GM23248 (cell line): Measurements from ENCODE around the gene GPX3.

Experiments used
- EZH2 ChIP-seq: fragments of 200-600 bp; sonication (generic); IDR thresholded peaks from 2 replicates; pipeline ENCODE4 v1.6.1; 2018; ENCODE audit warnings: antibody characterized with exemption, mild to moderate bottlenecking; ENCODE audit not compliant: insufficient read depth, poor library complexity, severe bottlenecking
- EZH2phosphoT487 ChIP-seq: fragments of 200-600 bp; sonication (generic); IDR thresholded peaks from 2 replicates; pipeline ENCODE4 v1.6.1; 2018; ENCODE audit warnings: antibody characterized with exemption, moderate library complexity, mild to moderate bottlenecking, low read depth; ENCODE audit not compliant: insufficient read depth

- TF ChIP-seq EZH2phosphoT487 (no peak), EZH2 (no peak)
Observed at GRCh38 chr5:150992705-150993104, 27.7 kb upstream of the GPX3 start.
